HepG2 (cell line): ENCODE results near the gene L2HGDH. TPM values are rescaled to one million over a fixed set of nuclear protein-coding genes. Genes with fewer than 3 reads are reported as not detected.

Experiments used
- ATAC-seq: fragments of 200-7000 bp; cut with Tn5 transposase; 3 replicates; pipeline ENCODE4 v1.9.1; 2020; ENCODE audit warnings: mild to moderate bottlenecking, moderate library complexity
- BruUV-seq: library from RNA; stranded (reverse); fragments of 400-500 nt; replicated peaks from 2 replicates; lab custom pipeline; 2021; lab: Mats Ljungman, UMichigan
- CTCF ChIA-PET: fragments of 300-600 bp; formaldehyde crosslinking; extraction: SDS; loops from one replicate; lab custom pipeline; 2021; ENCODE audit warnings: low total read pairs, inconsistent platforms, low intra/inter-chr PET ratio; lab: Yijun Ruan, JAX
- POLR2A ChIA-PET: fragments of 350-600 bp; sonication (Branson Sonifier 250); formaldehyde crosslinking; loops from one replicate; lab custom pipeline; 2020; ENCODE audit warnings: antibody characterized with exemption, inconsistent platforms; lab: Yijun Ruan, JAX
- DNase-seq: peaks from one replicate; pipeline ENCODE4 v3.0.0-alpha.2; 2015; ENCODE audit warnings: low spot score
- FAIRE-seq: peaks from 3 replicates; lab custom pipeline; 2011; peaks lifted over from hg19 to GRCh38; lab: Jason Lieb, UNC
- H2AFZ ChIP-seq: one replicate; pipeline ENCODE4 v1.6.1; 2011; ENCODE audit warnings: low read length, inconsistent platforms
- H3K27ac ChIP-seq: fragments of 300-600 bp; 3 replicates; pipeline ENCODE4 v1.8.0; 2011; ENCODE audit warnings: mixed run types, mild to moderate bottlenecking, mixed read lengths, low read length, inconsistent platforms; ENCODE audit not compliant: insufficient read depth; ENCODE audit errors: extremely low read length
- H3K27me3 ChIP-seq, 2 experiments: fragments of 200-600 bp in 1 of 2; 2 replicates in 1 of 2; 3 replicates in 1 of 2; pipeline versions ENCODE4 v1.6.0 to v1.8.0; 2011; ENCODE audit warnings: low read length in 2 of 2, mild to moderate bottlenecking in 2 of 2, moderate library complexity in 2 of 2, inconsistent platforms in 1 of 2; ENCODE audit not compliant: insufficient read depth in 2 of 2, control insufficient read depth in 1 of 2
- H3K36me3 ChIP-seq, 2 experiments: fragments of 200-600 bp in 1 of 2; replicated peaks in 1 of 2; 2 replicates in 1 of 2; 3 replicates in 1 of 2; pipeline versions ENCODE4 v1.5.1 to v1.8.0; 2011; ENCODE audit warnings: low read length in 2 of 2, inconsistent platforms in 1 of 2; ENCODE audit not compliant: insufficient read depth in 2 of 2, control insufficient read depth in 1 of 2
- H3K4me1 ChIP-seq: 2 replicates; pipeline ENCODE4 v1.5.1; 2012; ENCODE audit warnings: low read length, inconsistent platforms; ENCODE audit not compliant: insufficient read depth
- H3K4me2 ChIP-seq: 2 replicates; pipeline ENCODE4 v1.6.0; 2011; ENCODE audit warnings: low read depth, low read length, inconsistent platforms
- H3K4me3 ChIP-seq, 3 experiments: fragments of 200-600 bp in 1 of 3; sonication (generic), shearing (Covaris generic) in 1 of 3; replicated peaks in 1 of 3; 2 replicates each; pipeline ENCODE4 v1.5.1; 2011 to 2016; ENCODE audit warnings: low read length in 3 of 3, inconsistent platforms in 2 of 3, low read depth in 2 of 3, mild to moderate bottlenecking in 2 of 3, control low read depth in 1 of 3, mixed read lengths in 1 of 3; ENCODE audit not compliant: insufficient read depth in 1 of 3
- H3K79me2 ChIP-seq: one replicate; pipeline ENCODE4 v1.6.1; 2011; ENCODE audit warnings: low read length, inconsistent platforms; ENCODE audit not compliant: insufficient read depth
- H3K9ac ChIP-seq: 2 replicates; pipeline ENCODE4 v1.6.0; 2011; ENCODE audit warnings: mild to moderate bottlenecking, low read depth, low read length, inconsistent platforms; ENCODE audit not compliant: insufficient read depth
- H3K9me3 ChIP-seq: 2 replicates; pipeline ENCODE4 v1.5.1; 2012; ENCODE audit warnings: mild to moderate bottlenecking, low read length
- H4K20me1 ChIP-seq: 2 replicates; pipeline ENCODE4 v1.6.0; 2011; ENCODE audit warnings: inconsistent platforms, mild to moderate bottlenecking, low read length, moderate library complexity; ENCODE audit not compliant: insufficient read depth
- ARID5B ChIP-seq: IDR thresholded peaks from 2 replicates; pipeline ENCODE4 v1.4.0; 2020; ENCODE audit warnings: mild to moderate bottlenecking, missing genetic modification reagents
- ATAD3A ChIP-seq: sonication (generic); formaldehyde crosslinking; IDR thresholded peaks from 2 replicates; pipeline ENCODE4 v1.4.0; 2020; ENCODE audit warnings: missing genetic modification reagents
- GATAD2A ChIP-seq: IDR thresholded peaks from 2 replicates; pipeline ENCODE4 v1.6.1; 2016
- GLMP ChIP-seq: sonication (generic); formaldehyde crosslinking; IDR thresholded peaks from 2 replicates; pipeline ENCODE4 v1.9.0; 2021; ENCODE audit warnings: missing genetic modification reagents, mild to moderate bottlenecking, borderline replicate concordance
- KAT7 ChIP-seq: IDR thresholded peaks from 2 replicates; pipeline ENCODE4 v1.6.1; 2018; ENCODE audit warnings: borderline replicate concordance, missing compliant biosample characterization
- RAD21 ChIP-seq: fragments of 450-650 bp; formaldehyde crosslinking; IDR thresholded peaks from 2 replicates; pipeline ENCODE4 v1.5.0; 2020; ENCODE audit warnings: mild to moderate bottlenecking
- SIN3A ChIP-seq: IDR thresholded peaks from 2 replicates; pipeline ENCODE4 v1.6.1; 2011; ENCODE audit warnings: low read depth, mild to moderate bottlenecking, control low read depth, low read length, borderline replicate concordance
- ZNF256 ChIP-seq: sonication (generic); formaldehyde crosslinking; conservative IDR thresholded peaks from 2 replicates; pipeline ENCODE4 v1.4.0; 2020; ENCODE audit warnings: missing genetic modification reagents
- ZNF609 ChIP-seq: sonication (generic); formaldehyde crosslinking; IDR thresholded peaks from 2 replicates; pipeline ENCODE4 v1.4.0; 2020; ENCODE audit warnings: mild to moderate bottlenecking, missing genetic modification reagents, borderline replicate concordance
- ZNF724P ChIP-seq: sonication (generic); formaldehyde crosslinking; IDR thresholded peaks from 2 replicates; pipeline ENCODE4 v1.8.0; 2022; ENCODE audit warnings: missing genetic modification reagents, borderline replicate concordance
- ZNF781 ChIP-seq: sonication (generic); formaldehyde crosslinking; IDR thresholded peaks from 2 replicates; pipeline ENCODE4 v1.5.1; 2020; ENCODE audit warnings: borderline replicate concordance, mild to moderate bottlenecking, missing genetic modification reagents; ENCODE audit errors: not compliant biosample characterization
- WGBS: methylation state at CpG from one replicate; pipeline ENCODE4 v1.1.6; 2017; ENCODE audit warnings: low lambda C conversion rate; 5-methylcytosine and 5-hydroxymethylcytosine counted together
- in situ Hi-C: cut with HindIII; loops from 2 replicates; pipeline ENCODE4 v1.10.0; 2017; ENCODE audit warnings: low pct_unique_long_range_greater_than_20kb; ENCODE audit not compliant: extremely low pct_ligation_motif_present
- intact Hi-C: fragments of 100-400 bp; cut with micrococcal nuclease; formaldehyde crosslinking; loops from one replicate; pipeline ENCODE4 v1.10.0; 2022; ENCODE audit not compliant: unreplicated experiment
- polyA plus RNA-seq, 8 experiments: library from polyadenylated mRNA; depleted of rRNA in 3 of 8; stranded (reverse) in 7 of 8; unstranded in 1 of 8; fragments of >200 nt; fragmentation: Illumina TruSeq in 4 of 8; extraction: Trizol in 4 of 8; gene quantifications; 2 replicates each; pipeline versions ENCODE4 v1.2.1 to v1.2.3, GENCODE V29; 2011 to 2016; ENCODE audit warnings: low read depth in 4 of 8, missing spikeins in 1 of 8, mixed read lengths in 1 of 8; ENCODE audit not compliant: insufficient read depth in 1 of 8
- total RNA-seq, 5 experiments: library from RNA; depleted of rRNA; stranded (reverse); fragments of >200 nt; fragmentation: Illumina TruSeq; extraction: Trizol; gene quantifications; 2 replicates each; pipeline ENCODE4 v1.2.3, GENCODE V29; 2016; ENCODE audit warnings: low read depth in 1 of 5

Gene L2HGDH
- total and polyA plus RNA-seq, 2 of the 13 experiments (the other 11 are each of a cell fraction or from before 2014, with no cell fraction given): 3.3 to 5.0 TPM

- TF ChIP-seq ZNF781 (no peak), ZNF256 (CRISPR knock-in tag) (no peak), SIN3A (no peak), RAD21 (CRISPR knock-in tag) (peak; percentile 34; the same call in 1 of the 2 replicates), ARID5B (CRISPR knock-in tag) (0 out of 2 replicates have a peak, but pooled peaks have one; percentile 19), GATAD2A (0 out of 2 replicates have a peak, but pooled peaks have one; percentile 22)
These were observed 9.1 kb upstream of the L2HGDH start (continued) for GRCh38 chr14:50321009-50321660.

GRCh38 chr14:50320283-50320682 is 8.3 kb upstream of the L2HGDH start:
- no peaks in the 10 kb centered on the region for H3K9me3 ChIP-seq
- FAIRE-seq (no peak), ATAC-seq (no peak), DNase-seq (no peak)
- H3K27ac ChIP-seq: no peak overlapping the region
- H3K4me3 ChIP-seq: no peak overlapping the region
- no peak overlapping the region for H2AFZ ChIP-seq
- ChIA-PET CTCF (interaction anchor here (1.1 to 2.2 kb wide), 2 partner anchors 212 to 458 kb away, joined by 3 to 44 read pairs; partner anchors contain the start of gene MAP4K5), POLR2A (interaction anchor here (0.6 to 2.2 kb wide), 3 partner anchors 8 to 122 kb away, joined by 3 to 19 read pairs (median 5); partner anchors contain the start of genes CDKL1, DMAC2L and L2HGDH)
- H3K4me1 ChIP-seq: peaks cover 10% of the 10 kb centered on the region
- intact Hi-C loops: loop anchor here (5.0 kb wide), 1 partner anchor 77 kb away; the partner anchor contains the start of gene CDKL1
- BruUV-seq: no TSS peak
- no peak overlapping the region for H3K9ac ChIP-seq
- no peaks in the 10 kb centered on the region for H3K27me3 ChIP-seq
- no peak overlapping the region for H3K4me2 ChIP-seq
- H3K79me2 ChIP-seq: peaks cover 18% of the 10 kb centered on the region
- 0 out of 2 replicates have a peak, but pooled peaks cover 5% of the 10 kb centered on the region for H4K20me1 ChIP-seq
- peaks cover 1 to 22% of the 10 kb centered on the region in 2 experiments; a peak in 3 of 5 replicates for H3K36me3 ChIP-seq
- in situ Hi-C loops: loop anchor here (5.0 kb wide), 1 partner anchor 207 kb away; no protein-coding TSS in a partner anchor
- WGBS: 79% methylated on average over 8 of the region's 8 CpGs
- TF ChIP-seq ATAD3A (CRISPR knock-in tag) (no peak), ZNF609 (no peak), ZNF724P (CRISPR knock-in tag) (no peak), KAT7 (no peak), GLMP (CRISPR knock-in tag) (no peak)
